ENCODE results near the gene GIGYF2.

DNA sequence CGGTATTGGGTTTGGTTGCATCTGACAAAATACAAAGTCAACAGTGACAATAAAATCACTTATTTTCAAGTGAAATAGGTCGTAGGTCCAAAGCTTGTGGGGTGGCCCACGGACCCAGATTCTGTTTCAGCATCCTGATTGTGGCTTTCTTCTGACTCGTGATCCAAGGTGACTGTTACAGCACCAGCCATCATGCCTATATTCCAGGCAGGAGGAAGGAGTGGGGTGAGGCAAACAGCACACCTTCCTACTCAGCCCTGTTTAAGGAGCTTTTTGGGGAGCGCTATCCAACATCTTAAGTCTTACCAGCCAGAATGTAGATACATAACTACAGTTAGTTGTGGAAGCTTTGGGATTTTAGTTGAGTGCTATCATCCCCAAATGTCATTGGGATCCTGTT, 164.2 kb downstream of the GIGYF2 start:
- TF ChIP-seq, protein P1, sequence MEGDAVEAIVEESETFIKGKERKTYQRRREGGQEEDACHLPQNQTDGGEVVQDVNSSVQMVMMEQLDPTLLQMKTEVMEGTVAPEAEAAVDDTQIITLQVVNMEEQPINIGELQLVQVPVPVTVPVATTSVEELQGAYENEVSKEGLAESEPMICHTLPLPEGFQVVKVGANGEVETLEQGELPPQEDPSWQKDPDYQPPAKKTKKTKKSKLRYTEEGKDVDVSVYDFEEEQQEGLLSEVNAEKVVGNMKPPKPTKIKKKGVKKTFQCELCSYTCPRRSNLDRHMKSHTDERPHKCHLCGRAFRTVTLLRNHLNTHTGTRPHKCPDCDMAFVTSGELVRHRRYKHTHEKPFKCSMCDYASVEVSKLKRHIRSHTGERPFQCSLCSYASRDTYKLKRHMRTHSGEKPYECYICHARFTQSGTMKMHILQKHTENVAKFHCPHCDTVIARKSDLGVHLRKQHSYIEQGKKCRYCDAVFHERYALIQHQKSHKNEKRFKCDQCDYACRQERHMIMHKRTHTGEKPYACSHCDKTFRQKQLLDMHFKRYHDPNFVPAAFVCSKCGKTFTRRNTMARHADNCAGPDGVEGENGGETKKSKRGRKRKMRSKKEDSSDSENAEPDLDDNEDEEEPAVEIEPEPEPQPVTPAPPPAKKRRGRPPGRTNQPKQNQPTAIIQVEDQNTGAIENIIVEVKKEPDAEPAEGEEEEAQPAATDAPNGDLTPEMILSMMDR (IDR thresholded peaks at IDR 0.05), result no peak
- TF ChIP-seq POLR2A (IDR thresholded peaks at IDR 0.05) (no peak), EP300 (IDR thresholded peaks at IDR 0.05) (no peak)
